Stomach (tissue), 4 donors: ENCODE results near the gene CCNQ.

ENCODE experiments used
- EP300 ChIP-seq: sonication (generic); formaldehyde crosslinking; IDR thresholded peaks from one replicate; pipeline ENCODE4 v1.6.1; 2017; ENCODE audit warnings: antibody characterized with exemption
- TF ChIP-seq, protein P1 (sequence below), 7 experiments: fragments of 450-650 bp in 4 of 7; fragments of 200-600 bp in 3 of 7; sonication (generic) in 3 of 7; IDR thresholded peaks; one replicate each; pipeline ENCODE4 v1.5.1; 2016 to 2019; ENCODE audit warnings: antibody characterized with exemption in 7 of 7, control low read depth in 2 of 7, mild to moderate bottlenecking in 1 of 7

DNA sequence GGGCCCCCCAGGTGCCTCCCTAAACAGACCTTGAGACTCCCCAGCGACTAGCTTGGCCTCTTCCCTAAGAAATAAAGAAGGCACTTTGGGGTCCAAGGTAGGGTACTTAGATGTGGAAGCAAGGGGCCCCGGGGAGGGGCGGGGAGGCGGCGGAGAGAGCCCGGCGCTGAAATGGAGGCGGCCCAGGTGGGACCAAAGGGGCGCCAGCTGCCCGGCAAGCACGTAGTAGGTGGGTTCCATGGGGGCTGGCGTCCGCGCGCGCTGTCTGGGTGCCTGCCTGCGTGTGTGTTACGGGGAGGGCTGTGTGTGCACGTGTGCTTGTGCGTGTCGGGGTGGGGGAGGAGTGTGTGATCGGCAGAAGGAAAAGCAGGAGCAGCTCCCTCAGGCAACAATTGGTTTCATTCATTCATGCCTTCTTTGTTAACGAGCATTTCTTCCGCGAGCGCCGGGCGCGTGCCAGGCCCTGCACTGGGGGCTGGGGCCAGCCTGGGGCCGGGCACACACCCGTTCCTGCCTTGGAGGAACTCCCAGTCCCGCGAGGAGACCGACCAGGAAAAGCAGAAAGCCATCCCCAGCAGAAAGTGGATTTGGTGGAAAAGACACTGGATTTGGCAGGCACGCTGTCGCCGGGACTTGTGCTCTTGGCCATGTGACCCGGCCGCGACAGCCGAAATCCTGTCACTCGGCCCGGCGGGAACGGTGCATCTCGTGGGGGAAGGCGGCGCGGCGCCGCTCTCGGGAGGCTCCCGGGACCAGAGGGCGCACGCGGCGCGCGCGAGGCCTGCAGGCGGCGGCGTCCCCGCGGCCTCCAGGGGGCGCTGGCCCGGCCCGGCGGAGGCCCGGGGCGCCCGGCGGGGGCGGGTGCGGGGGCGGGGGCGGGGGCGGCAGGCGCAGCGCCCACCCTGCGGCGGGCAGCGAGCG lies 44.8 kb upstream of the CCNQ start:
- TF ChIP-seq, protein P1, sequence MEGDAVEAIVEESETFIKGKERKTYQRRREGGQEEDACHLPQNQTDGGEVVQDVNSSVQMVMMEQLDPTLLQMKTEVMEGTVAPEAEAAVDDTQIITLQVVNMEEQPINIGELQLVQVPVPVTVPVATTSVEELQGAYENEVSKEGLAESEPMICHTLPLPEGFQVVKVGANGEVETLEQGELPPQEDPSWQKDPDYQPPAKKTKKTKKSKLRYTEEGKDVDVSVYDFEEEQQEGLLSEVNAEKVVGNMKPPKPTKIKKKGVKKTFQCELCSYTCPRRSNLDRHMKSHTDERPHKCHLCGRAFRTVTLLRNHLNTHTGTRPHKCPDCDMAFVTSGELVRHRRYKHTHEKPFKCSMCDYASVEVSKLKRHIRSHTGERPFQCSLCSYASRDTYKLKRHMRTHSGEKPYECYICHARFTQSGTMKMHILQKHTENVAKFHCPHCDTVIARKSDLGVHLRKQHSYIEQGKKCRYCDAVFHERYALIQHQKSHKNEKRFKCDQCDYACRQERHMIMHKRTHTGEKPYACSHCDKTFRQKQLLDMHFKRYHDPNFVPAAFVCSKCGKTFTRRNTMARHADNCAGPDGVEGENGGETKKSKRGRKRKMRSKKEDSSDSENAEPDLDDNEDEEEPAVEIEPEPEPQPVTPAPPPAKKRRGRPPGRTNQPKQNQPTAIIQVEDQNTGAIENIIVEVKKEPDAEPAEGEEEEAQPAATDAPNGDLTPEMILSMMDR (IDR thresholded peaks at IDR 0.05), result peak in 1 of 7 experiments; percentile 7
- no peak for TF ChIP-seq EP300
